ENCODE data around the gene SEZ6L2. TPM values are rescaled to one million over a fixed set of nuclear protein-coding genes. Genes with fewer than 3 reads are reported as not detected.
A peak's percentile ranks its signal among the peaks of the same experiment; 100 is the strongest.

SEZ6L2 gene
- total and polyA plus RNA-seq, 2 donors, result 0.66 to 0.98 TPM

DNA sequence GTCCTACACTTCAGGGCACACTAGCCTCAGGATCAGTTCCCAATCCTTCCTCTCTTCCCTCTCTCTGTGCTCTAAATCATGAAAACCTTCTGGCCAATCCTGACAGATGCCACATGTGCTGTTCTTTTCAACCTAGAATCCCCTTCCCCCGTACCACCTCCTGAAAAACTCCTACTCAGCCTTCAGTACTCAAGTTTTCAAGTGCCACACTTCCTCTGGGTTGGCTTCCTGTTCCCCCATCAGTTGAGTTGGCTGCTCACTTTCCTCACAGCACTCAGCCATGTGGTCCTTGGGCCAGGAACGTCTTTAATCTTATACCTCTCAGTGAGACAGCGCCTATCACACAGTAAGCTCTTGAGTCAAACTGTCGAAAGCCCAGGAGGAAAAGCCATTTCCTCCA is 4.2 kb upstream of the SEZ6L2 start:
- WGBS, result 52% methylated on average over 4 of the region's 4 CpGs
- H3K9me3 ChIP-seq (ENCODE audit: control insufficient read depth in 2 of 2, insufficient read depth in 1 of 2, low read length in 1 of 2), result peaks cover 0 to 11% of the 10 kb centered on the region in 2 donors
- no peak overlapping the region for H3K4me3 ChIP-seq (ENCODE audit: low read length in 2 of 2)
- DNase-seq (ENCODE audit: low read depth in 6 of 9, low spot score in 9 of 9), result no peak
- H3K36me3 ChIP-seq (ENCODE audit: control insufficient read depth in 2 of 2, insufficient read depth in 2 of 2, low read length in 1 of 2), result peaks cover 0 to 8% of the 10 kb centered on the region in 2 donors
- H3K4me1 ChIP-seq (ENCODE audit: control insufficient read depth in 2 of 2, insufficient read depth in 2 of 2, low read length in 2 of 2), result peaks cover 5 to 12% of the 10 kb centered on the region in 2 donors
- peaks cover 21 to 34% of the 10 kb centered on the region in 2 donors for H3K27me3 ChIP-seq (ENCODE audit: control insufficient read depth in 2 of 2, insufficient read depth in 1 of 2, low read length in 1 of 2)
- no peak overlapping the region for H3K27ac ChIP-seq (ENCODE audit: low read depth in 1 of 2, low read length in 1 of 2)

DNA sequence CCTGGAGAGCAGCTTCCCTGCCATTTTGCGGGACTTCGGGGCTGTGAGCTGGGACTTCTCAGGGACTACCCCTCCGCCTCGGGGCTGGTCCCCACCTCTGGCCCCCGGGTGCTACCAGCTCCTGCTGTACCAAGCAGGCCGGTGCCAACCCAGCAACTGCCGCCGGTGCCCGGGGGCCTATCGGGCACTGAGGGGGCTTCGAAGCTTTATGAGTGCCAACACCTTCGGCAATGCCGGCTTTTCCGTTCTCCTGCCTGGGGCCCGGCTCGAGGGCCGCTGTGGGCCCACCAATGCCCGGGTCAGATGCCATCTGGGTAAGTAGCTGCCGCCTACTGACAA is 2.2 kb upstream of the SEZ6L2 start:
- Histone ChIP-seq H3K27me3 (ENCODE audit: control insufficient read depth in 2 of 2, insufficient read depth in 1 of 2, low read length in 1 of 2) (peaks cover 23 to 54% of the 10 kb centered on the region in 2 donors), H3K4me3 (ENCODE audit: low read length in 2 of 2) (no peak overlapping the region), H3K36me3 (ENCODE audit: control insufficient read depth in 2 of 2, insufficient read depth in 2 of 2, low read length in 1 of 2) (peaks cover 0 to 3% of the 10 kb centered on the region in 2 donors), H3K9me3 (ENCODE audit: control insufficient read depth in 2 of 2, insufficient read depth in 1 of 2, low read length in 1 of 2) (peaks cover 0 to 11% of the 10 kb centered on the region in 2 donors), H3K4me1 (ENCODE audit: control insufficient read depth in 2 of 2, insufficient read depth in 2 of 2, low read length in 2 of 2) (peaks cover 5 to 12% of the 10 kb centered on the region in 2 donors), H3K27ac (ENCODE audit: low read depth in 1 of 2, low read length in 1 of 2) (no peak overlapping the region)
- 96% methylated on average over 19 of the region's 19 CpGs for WGBS
- DNase-seq (ENCODE audit: low read depth in 6 of 9, low spot score in 9 of 9), result no peak

DNA sequence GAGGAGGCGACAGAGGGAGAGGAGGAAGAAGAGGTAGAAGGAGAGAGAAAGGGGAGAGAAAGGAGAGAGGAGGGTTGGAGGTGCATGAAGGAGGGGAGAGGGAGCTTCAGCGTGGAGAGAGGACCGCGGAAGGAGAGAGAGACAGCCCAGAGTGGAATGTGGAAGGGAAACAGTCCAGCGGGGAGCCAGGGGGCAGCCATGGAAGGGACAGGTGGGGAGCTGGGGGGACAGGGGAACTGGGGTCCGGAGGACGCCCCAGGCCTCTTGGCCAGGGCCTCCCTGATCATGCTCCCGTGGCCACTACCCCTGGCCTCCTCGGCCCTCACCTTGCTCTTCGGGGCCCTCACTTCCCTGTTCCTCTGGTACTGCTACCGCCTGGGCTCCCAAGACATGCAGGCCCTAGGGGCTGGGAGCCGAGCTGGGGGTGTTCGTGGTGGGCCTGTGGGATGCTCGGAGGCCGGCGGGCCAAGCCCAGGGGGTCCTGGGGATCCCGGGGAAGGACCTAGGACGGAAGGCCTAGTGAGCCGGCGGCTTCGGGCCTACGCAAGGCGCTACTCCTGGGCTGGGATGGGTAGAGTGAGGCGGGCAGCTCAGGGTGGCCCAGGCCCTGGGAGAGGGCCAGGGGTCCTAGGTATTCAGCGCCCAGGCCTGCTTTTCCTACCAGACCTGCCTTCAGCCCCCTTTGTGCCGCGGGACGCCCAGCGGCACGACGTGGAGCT is 1.7 kb upstream of the SEZ6L2 start:
- WGBS, result 64% methylated on average over 31 of the region's 31 CpGs
- no peaks in the 10 kb centered on the region for H3K36me3 ChIP-seq (ENCODE audit: control insufficient read depth in 2 of 2, insufficient read depth in 2 of 2, low read length in 1 of 2)
- H3K9me3 ChIP-seq (ENCODE audit: control insufficient read depth in 2 of 2, insufficient read depth in 1 of 2, low read length in 1 of 2), result peaks cover 0 to 11% of the 10 kb centered on the region in 2 donors
- no peak overlapping the region for H3K27ac ChIP-seq (ENCODE audit: low read depth in 1 of 2, low read length in 1 of 2)
- H3K27me3 ChIP-seq (ENCODE audit: control insufficient read depth in 2 of 2, insufficient read depth in 1 of 2, low read length in 1 of 2), result peaks cover 23 to 58% of the 10 kb centered on the region in 2 donors
- peaks cover 5 to 12% of the 10 kb centered on the region in 2 donors for H3K4me1 ChIP-seq (ENCODE audit: control insufficient read depth in 2 of 2, insufficient read depth in 2 of 2, low read length in 2 of 2)
- peak overlapping the region; percentile 32 to 80 for H3K4me3 ChIP-seq (ENCODE audit: low read length in 2 of 2)
- no peak for DNase-seq (ENCODE audit: low read depth in 6 of 9, low spot score in 9 of 9)

DNA sequence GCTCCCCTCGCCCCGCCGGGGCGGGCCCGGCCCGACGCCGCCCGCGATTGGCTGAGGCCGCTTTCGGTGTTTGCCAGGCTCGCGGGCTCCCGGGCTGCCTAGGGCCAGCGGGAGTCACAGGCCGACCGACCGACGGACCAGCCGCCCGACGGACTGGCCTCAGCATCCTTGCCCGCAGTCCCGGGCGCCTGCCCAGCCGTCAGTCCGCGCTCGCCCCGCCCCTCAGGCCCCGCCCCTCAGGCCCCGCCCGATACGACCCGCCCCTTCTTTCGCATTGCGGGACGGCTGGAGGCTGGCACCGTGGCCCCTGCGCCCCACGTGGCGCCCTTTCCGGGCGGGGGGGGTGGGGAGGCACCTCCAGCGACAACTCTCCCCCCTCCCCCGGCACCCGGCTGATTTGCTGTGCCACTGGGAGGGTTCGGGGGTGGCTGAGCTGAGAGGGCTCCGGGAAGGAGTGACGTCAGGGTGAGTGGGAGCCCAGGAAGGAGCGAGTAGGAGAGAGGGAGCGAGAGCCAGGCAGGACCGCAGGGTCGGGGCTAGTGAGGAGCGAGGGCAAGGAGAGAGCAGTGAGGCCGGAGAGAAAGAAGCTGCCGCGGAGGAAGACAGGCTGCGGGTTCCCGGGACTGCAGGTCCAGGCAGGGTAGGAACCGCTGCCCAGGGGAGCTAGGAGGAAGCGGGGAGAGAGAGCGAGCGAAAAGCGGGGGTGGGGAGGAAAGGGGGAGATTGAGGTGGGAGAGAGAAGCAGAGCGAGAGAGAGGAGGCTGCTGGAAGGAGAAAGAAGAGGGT is 945 bp upstream of the SEZ6L2 start, which contains the start of gene ASPHD1:
ASPHD1 (plus strand) TSS at position 387 of the 786 bp plus-strand sequence. CDS start 484 bp downstream, outside the sequence.
- no peak within 1 kb of the TSS for H3K27ac ChIP-seq (ENCODE audit: low read depth in 1 of 2, low read length in 1 of 2)
- peaks cover 23 to 65% of the 10 kb centered on the region in 2 donors for H3K27me3 ChIP-seq (ENCODE audit: control insufficient read depth in 2 of 2, insufficient read depth in 1 of 2, low read length in 1 of 2)
- peak within 1 kb of the TSS; percentile 32 to 80 for H3K4me3 ChIP-seq (ENCODE audit: low read length in 2 of 2)
- H3K4me1 ChIP-seq (ENCODE audit: control insufficient read depth in 2 of 2, insufficient read depth in 2 of 2, low read length in 2 of 2), result peaks cover 5 to 12% of the 10 kb centered on the region in 2 donors
- no peaks in the 10 kb centered on the region for H3K36me3 ChIP-seq (ENCODE audit: control insufficient read depth in 2 of 2, insufficient read depth in 2 of 2, low read length in 1 of 2)
- H3K9me3 ChIP-seq (ENCODE audit: control insufficient read depth in 2 of 2, insufficient read depth in 1 of 2, low read length in 1 of 2), result peaks cover 0 to 11% of the 10 kb centered on the region in 2 donors
- WGBS, result 1% methylated on average over 67 of the region's 67 CpGs
- peak in 8 of 9 donors; percentile 13 to 84 (median 46) for DNase-seq (ENCODE audit: low read depth in 6 of 9, low spot score in 9 of 9)

GRCh38 chr16:29898804-29899515 is 390 bp downstream of the SEZ6L2 start:
- no peaks in the 10 kb centered on the region for H3K36me3 ChIP-seq (ENCODE audit: control insufficient read depth in 2 of 2, insufficient read depth in 2 of 2, low read length in 1 of 2)
- H3K27ac ChIP-seq (ENCODE audit: low read depth in 1 of 2, low read length in 1 of 2), result no peak overlapping the region
- peaks cover 23 to 68% of the 10 kb centered on the region in 2 donors for H3K27me3 ChIP-seq (ENCODE audit: control insufficient read depth in 2 of 2, insufficient read depth in 1 of 2, low read length in 1 of 2)
- H3K9me3 ChIP-seq (ENCODE audit: control insufficient read depth in 2 of 2, insufficient read depth in 1 of 2, low read length in 1 of 2), result peaks cover 0 to 11% of the 10 kb centered on the region in 2 donors
- 4% methylated on average over 25 of the region's 25 CpGs for WGBS
- H3K4me1 ChIP-seq (ENCODE audit: control insufficient read depth in 2 of 2, insufficient read depth in 2 of 2, low read length in 2 of 2), result peaks cover 5 to 12% of the 10 kb centered on the region in 2 donors
- no peak overlapping the region for H3K4me3 ChIP-seq (ENCODE audit: low read length in 2 of 2)
- DNase-seq (ENCODE audit: low read depth in 6 of 9, low spot score in 9 of 9), result no peak

DNA sequence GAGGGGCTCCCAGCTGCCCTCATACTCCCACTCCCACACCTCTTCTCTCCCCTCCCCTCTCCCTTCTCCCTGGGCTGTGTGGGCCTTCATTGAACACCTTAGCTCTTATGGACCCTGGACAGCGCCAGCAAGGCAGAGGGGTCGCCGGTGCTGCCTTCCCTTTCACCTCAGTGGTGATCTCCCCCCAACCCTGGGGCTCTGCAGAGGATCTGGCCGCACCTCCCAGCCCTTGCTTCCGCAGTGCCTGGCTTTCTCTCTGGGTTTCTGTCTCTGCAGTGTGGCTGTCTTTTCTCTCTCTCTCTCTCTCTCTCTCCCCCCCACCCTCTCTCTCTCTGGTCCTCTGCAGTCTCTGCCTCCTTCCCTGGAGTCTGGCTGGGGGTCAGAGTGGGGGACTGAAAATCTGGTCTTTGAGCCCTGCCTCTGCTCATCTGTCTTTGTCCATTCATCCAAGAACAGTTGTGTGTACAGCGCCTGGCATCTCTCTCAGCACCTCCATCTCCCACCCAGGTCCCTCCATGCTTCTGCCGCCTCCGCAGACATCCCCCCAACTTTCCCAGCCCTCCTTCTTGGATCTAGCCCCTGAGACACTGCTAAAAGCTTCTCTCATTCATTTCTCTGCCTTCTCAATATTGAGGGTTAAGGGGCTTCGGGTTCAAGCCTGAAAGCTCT is 1.1 kb downstream of the SEZ6L2 start:
- WGBS, result 11% methylated on average over 9 of the region's 9 CpGs
- no peaks in the 10 kb centered on the region for H3K36me3 ChIP-seq (ENCODE audit: control insufficient read depth in 2 of 2, insufficient read depth in 2 of 2, low read length in 1 of 2)
- DNase-seq (ENCODE audit: low read depth in 6 of 9, low spot score in 9 of 9), result no peak
- H3K9me3 ChIP-seq (ENCODE audit: control insufficient read depth in 2 of 2, insufficient read depth in 1 of 2, low read length in 1 of 2), result peaks cover 0 to 11% of the 10 kb centered on the region in 2 donors
- no peak overlapping the region for H3K27ac ChIP-seq (ENCODE audit: low read depth in 1 of 2, low read length in 1 of 2)
- peaks cover 23 to 68% of the 10 kb centered on the region in 2 donors for H3K27me3 ChIP-seq (ENCODE audit: control insufficient read depth in 2 of 2, insufficient read depth in 1 of 2, low read length in 1 of 2)
- peaks cover 3 to 12% of the 10 kb centered on the region in 2 donors for H3K4me1 ChIP-seq (ENCODE audit: control insufficient read depth in 2 of 2, insufficient read depth in 2 of 2, low read length in 2 of 2)
- H3K4me3 ChIP-seq (ENCODE audit: low read length in 2 of 2), result no peak overlapping the region

DNA sequence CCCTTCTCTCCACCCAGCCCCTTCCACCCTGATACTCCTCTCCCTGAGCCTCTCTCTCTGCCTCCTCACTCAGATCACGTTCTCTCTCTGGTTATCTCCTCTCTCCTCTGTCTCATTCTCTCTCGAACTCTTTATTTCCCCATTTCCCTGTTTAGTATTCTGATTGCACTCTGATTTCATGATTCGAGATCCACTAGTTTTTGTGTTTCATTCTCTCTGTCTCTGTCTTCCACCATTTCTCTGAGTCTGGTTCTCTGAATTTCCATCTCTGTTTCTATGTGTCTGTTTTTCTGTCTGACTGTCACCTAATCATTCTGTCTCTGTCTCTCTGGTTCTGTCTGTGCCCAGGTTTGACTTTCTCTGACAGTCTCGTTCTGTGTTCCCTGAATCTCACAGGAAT is 2.0 kb downstream of the SEZ6L2 start:
- Histone ChIP-seq H3K4me3 (ENCODE audit: low read length in 2 of 2) (no peak overlapping the region), H3K4me1 (ENCODE audit: control insufficient read depth in 2 of 2, insufficient read depth in 2 of 2, low read length in 2 of 2) (peaks cover 3 to 12% of the 10 kb centered on the region in 2 donors), H3K27me3 (ENCODE audit: control insufficient read depth in 2 of 2, insufficient read depth in 1 of 2, low read length in 1 of 2) (peaks cover 23 to 68% of the 10 kb centered on the region in 2 donors), H3K36me3 (ENCODE audit: control insufficient read depth in 2 of 2, insufficient read depth in 2 of 2, low read length in 1 of 2) (no peaks in the 10 kb centered on the region), H3K9me3 (ENCODE audit: control insufficient read depth in 2 of 2, insufficient read depth in 1 of 2, low read length in 1 of 2) (peaks cover 0 to 11% of the 10 kb centered on the region in 2 donors), H3K27ac (ENCODE audit: low read depth in 1 of 2, low read length in 1 of 2) (no peak overlapping the region)
- WGBS, result 55% methylated on average over 4 of the region's 4 CpGs
- no peak for DNase-seq (ENCODE audit: low read depth in 6 of 9, low spot score in 9 of 9)

DNA sequence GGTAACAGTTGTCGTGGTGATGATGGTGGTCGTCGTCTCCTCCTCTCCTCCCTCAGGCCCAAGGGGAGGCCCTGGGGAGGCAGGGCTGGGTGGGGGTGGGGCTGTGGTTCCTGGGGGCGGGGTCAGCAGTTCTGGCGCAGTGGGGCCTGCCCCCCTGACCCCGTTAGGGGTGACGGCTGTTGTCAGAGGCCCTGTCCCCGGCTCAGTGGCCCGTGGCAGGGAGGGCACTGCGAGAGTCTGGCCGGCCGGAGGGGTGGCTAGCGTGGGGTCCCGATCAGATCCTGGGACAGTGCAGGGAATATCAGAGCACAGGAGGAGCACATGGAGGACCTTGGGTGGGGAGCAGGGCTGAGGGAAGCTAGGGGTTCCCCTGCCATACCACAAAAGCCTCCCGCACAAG is 2.5 kb downstream of the SEZ6L2 start:
- H3K4me1 ChIP-seq (ENCODE audit: control insufficient read depth in 2 of 2, insufficient read depth in 2 of 2, low read length in 2 of 2), result peaks cover 3 to 12% of the 10 kb centered on the region in 2 donors
- peaks cover 0 to 11% of the 10 kb centered on the region in 2 donors for H3K9me3 ChIP-seq (ENCODE audit: control insufficient read depth in 2 of 2, insufficient read depth in 1 of 2, low read length in 1 of 2)
- peaks cover 23 to 63% of the 10 kb centered on the region in 2 donors for H3K27me3 ChIP-seq (ENCODE audit: control insufficient read depth in 2 of 2, insufficient read depth in 1 of 2, low read length in 1 of 2)
- H3K27ac ChIP-seq (ENCODE audit: low read depth in 1 of 2, low read length in 1 of 2), result no peak overlapping the region
- no peak for DNase-seq (ENCODE audit: low read depth in 6 of 9, low spot score in 9 of 9)
- 64% methylated on average over 15 of the region's 15 CpGs for WGBS
- no peak overlapping the region for H3K4me3 ChIP-seq (ENCODE audit: low read length in 2 of 2)
- H3K36me3 ChIP-seq (ENCODE audit: control insufficient read depth in 2 of 2, insufficient read depth in 2 of 2, low read length in 1 of 2), result no peaks in the 10 kb centered on the region
